ENCODE results near the gene STAT5B. TPM values are rescaled to one million over a fixed set of nuclear protein-coding genes. Genes with fewer than 3 reads are reported as not detected.

Gene STAT5B
- total RNA-seq, 1 experiment from 2014 or later = 7.1 TPM

DNA sequence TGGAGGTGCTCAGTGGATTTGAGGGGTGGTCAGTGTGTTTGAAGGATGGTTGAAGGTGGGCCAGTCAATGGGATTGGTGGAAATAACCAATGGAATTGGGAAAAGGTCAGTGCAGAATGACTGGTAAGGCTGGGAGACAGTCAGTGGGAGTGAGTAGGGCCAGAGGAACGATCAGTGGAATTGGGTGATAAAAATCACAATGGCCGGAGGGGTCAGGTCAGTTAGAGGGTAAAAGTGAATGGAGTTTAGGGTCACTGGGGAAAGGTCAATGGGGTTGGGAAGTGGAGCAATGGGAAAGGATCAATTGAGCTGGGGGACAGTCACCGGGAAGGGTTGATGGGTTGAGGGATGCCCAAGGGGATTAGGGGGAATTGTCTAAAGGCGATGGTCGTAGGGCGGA lies 110.4 kb downstream of the STAT5B start:
- Histone ChIP-seq H3K4me1 (ENCODE audit: control insufficient read depth in 1 of 2, insufficient read depth in 2 of 2, low read length in 2 of 2) (no peaks in the 10 kb centered on the region), H3K79me2 (ENCODE audit: insufficient read depth, low read length) (no peaks in the 10 kb centered on the region), H3K4me3 (replicated peaks in 1 of 2; ENCODE audit: low read depth in 1 of 2, low read length in 2 of 2) (no peak overlapping the region), H3K36me3 (ENCODE audit: control insufficient read depth in 1 of 2, insufficient read depth in 2 of 2, low read length in 2 of 2) (no peaks in the 10 kb centered on the region), H3K27ac (ENCODE audit: low read depth, low read length) (no peak overlapping the region), H3K4me2 (ENCODE audit: low read length) (no peak overlapping the region), H4K20me1 (ENCODE audit: insufficient read depth) (no peaks in the 10 kb centered on the region), H3K9me3 (ENCODE audit: control insufficient read depth in 1 of 2, insufficient read depth in 1 of 2, low read depth in 1 of 2, low read length in 2 of 2) (no peaks in the 10 kb centered on the region), H3K9ac (ENCODE audit: low read length) (no peak overlapping the region), H2AFZ (ENCODE audit: low read depth, low read length, poor library complexity, severe bottlenecking) (no peak overlapping the region), H3K9me2 (ENCODE audit: insufficient read depth) (no peaks in the 10 kb centered on the region), H3K27me3 (ENCODE audit: insufficient read depth, low read length) (no peaks in the 10 kb centered on the region)
- ChIA-PET RAD21 (ENCODE audit: low non-redundant PET in 1 of 2, low total read pairs in 2 of 2, uncharacterized antibody in 2 of 2, unreplicated experiment in 2 of 2) (no interaction called here), POLR2A (no interaction called here), CTCF (no interaction called here)
- no peak for ATAC-seq
- intact Hi-C loops (cut with micrococcal nuclease) = no loop called here
- no peak for DNase-seq (ENCODE audit: low read depth, low spot score)
- TF ChIP-seq YY1 (IDR thresholded peaks at IDR 0.05; ENCODE audit: extremely low read depth, insufficient replicate concordance, low read depth, low read length) = no peak
- no peak for TF ChIP-seq EZH2phosphoT487 (IDR thresholded peaks at IDR 0.05; ENCODE audit: borderline replicate concordance)
- BruUV-seq (replicated peaks) = no TSS peak

DNA sequence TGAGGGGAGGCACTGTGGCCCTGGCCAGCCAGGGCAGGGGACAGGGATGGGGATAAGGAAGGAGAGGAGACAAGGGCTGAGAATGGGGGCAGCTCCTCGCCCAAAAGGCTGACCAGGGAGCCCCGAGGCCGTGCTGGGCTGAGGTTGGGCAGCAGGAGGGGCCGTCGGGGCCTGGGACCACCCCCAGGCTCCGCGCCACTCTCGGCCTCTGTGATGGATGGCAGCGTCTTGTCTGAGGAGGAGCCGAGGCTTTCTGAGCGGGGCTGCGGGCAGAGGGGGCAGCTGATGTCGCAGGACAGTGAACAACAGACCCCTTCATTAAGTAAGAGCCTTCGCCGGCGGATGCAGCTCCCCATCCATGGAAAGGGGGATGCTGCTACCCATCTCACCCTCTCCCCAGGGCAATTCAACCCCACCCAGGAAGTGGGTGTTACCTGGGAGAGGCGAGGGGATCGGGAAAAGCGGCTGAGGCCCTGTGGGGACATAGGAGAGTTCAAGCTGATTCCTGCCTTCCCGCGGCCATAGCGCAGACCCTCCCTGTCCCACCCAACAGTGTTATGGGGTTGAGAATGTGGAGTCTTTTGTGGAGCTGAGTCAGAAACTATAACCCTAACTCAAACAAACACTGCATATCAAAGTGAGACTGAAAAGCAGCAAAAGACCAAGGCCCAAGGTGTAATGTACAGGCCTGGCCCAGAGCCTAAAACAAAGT lies 112.3 kb downstream of the STAT5B start:
- DNase-seq (ENCODE audit: low read depth, low spot score) (no peak), ATAC-seq (no peak)
- no peak overlapping the region for H3K27ac ChIP-seq (ENCODE audit: low read depth, low read length)
- H3K9me2 ChIP-seq (ENCODE audit: insufficient read depth) = no peaks in the 10 kb centered on the region
- POLR2A ChIA-PET = no interaction called here
- no peaks in the 10 kb centered on the region for H3K79me2 ChIP-seq (ENCODE audit: insufficient read depth, low read length)
- no TSS peak for BruUV-seq (replicated peaks)
- H3K9me3 ChIP-seq (ENCODE audit: control insufficient read depth in 1 of 2, insufficient read depth in 1 of 2, low read depth in 1 of 2, low read length in 2 of 2) = no peaks in the 10 kb centered on the region
- H3K4me2 ChIP-seq (ENCODE audit: low read length) = no peak overlapping the region
- no peaks in the 10 kb centered on the region for H3K27me3 ChIP-seq (ENCODE audit: insufficient read depth, low read length)
- H3K4me1 ChIP-seq (ENCODE audit: control insufficient read depth in 1 of 2, insufficient read depth in 2 of 2, low read length in 2 of 2) = no peaks in the 10 kb centered on the region
- intact Hi-C loops (cut with micrococcal nuclease) = no loop called here
- TF ChIP-seq POLR2A (IDR thresholded peaks at IDR 0.05; ENCODE audit: borderline replicate concordance, extremely low read depth, insufficient read depth, insufficient read length) (no peak), EZH2 (IDR thresholded peaks at IDR 0.05) (no peak)
- TF ChIP-seq, protein P1, sequence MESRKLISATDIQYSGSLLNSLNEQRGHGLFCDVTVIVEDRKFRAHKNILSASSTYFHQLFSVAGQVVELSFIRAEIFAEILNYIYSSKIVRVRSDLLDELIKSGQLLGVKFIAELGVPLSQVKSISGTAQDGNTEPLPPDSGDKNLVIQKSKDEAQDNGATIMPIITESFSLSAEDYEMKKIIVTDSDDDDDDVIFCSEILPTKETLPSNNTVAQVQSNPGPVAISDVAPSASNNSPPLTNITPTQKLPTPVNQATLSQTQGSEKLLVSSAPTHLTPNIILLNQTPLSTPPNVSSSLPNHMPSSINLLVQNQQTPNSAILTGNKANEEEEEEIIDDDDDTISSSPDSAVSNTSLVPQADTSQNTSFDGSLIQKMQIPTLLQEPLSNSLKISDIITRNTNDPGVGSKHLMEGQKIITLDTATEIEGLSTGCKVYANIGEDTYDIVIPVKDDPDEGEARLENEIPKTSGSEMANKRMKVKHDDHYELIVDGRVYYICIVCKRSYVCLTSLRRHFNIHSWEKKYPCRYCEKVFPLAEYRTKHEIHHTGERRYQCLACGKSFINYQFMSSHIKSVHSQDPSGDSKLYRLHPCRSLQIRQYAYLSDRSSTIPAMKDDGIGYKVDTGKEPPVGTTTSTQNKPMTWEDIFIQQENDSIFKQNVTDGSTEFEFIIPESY (IDR thresholded peaks at IDR 0.05; ENCODE audit: extremely low read depth, insufficient replicate concordance, low read length) = no peak
- TF ChIP-seq, protein P2, sequence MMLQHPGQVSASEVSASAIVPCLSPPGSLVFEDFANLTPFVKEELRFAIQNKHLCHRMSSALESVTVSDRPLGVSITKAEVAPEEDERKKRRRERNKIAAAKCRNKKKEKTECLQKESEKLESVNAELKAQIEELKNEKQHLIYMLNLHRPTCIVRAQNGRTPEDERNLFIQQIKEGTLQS (IDR thresholded peaks at IDR 0.05) = no peak
- no peak overlapping the region for H3K4me3 ChIP-seq (replicated peaks in 1 of 2; ENCODE audit: low read depth in 1 of 2, low read length in 2 of 2)
- no peak overlapping the region for H2AFZ ChIP-seq (ENCODE audit: low read depth, low read length, poor library complexity, severe bottlenecking)
- no peaks in the 10 kb centered on the region for H4K20me1 ChIP-seq (ENCODE audit: insufficient read depth)
- RAD21 ChIA-PET (ENCODE audit: low non-redundant PET in 1 of 2, low total read pairs in 2 of 2, uncharacterized antibody in 2 of 2, unreplicated experiment in 2 of 2) = no interaction called here
- CTCF ChIA-PET = interaction anchor here (0.9 kb wide), 1 partner anchor 20 kb away, joined by 4 read pairs; no protein-coding TSS in a partner anchor
- no peak overlapping the region for H3K9ac ChIP-seq (ENCODE audit: low read length)
- H3K36me3 ChIP-seq (ENCODE audit: control insufficient read depth in 1 of 2, insufficient read depth in 2 of 2, low read length in 2 of 2) = no peaks in the 10 kb centered on the region

Data from HCT116 (cell line).